GM18502 (cell line): ENCODE results near the gene FBXL15.
A peak's percentile ranks its signal among the peaks of the same experiment; 100 is the strongest.

ENCODE experiments used
- ATAC-seq: cut with Tn5 transposase; IDR thresholded peaks from one replicate; pipeline ENCODE4 v1.9.1; 2021; ENCODE audit warnings: mild to moderate bottlenecking; ENCODE audit not compliant: unreplicated experiment, poor library complexity

Gene FBXL15

GRCh38 chr10:102424145-102424544 lies 3.5 kb downstream of the FBXL15 start:
- ATAC-seq: no peak

- no peak for ATAC-seq
These were observed 4.3 kb downstream of the FBXL15 start for GRCh38 chr10:102424916-102425315.

- ATAC-seq: no peak
These were observed 4.8 kb downstream of the FBXL15 start for GRCh38 chr10:102425444-102425843.

GRCh38 chr10:102426803-102427287 lies 6.2 kb downstream of the FBXL15 start:
- no peak for ATAC-seq

GRCh38 chr10:102429468-102429867 lies 8.8 kb downstream of the FBXL15 start:
- no peak for ATAC-seq

- no peak for ATAC-seq
These were observed 11.0 kb downstream of the FBXL15 start for GRCh38 chr10:102431452-102432124.

GRCh38 chr10:102432162-102432950 lies 11.7 kb downstream of the FBXL15 start, which contains the start of gene CUEDC2:
Gene CUEDC2 (minus strand): TSS chr10:102432574. CDS start chr10:102425188, 7,386 bp downstream.
- ATAC-seq: peak; percentile 92

GRCh38 chr10:102433619-102434046 lies 13.0 kb downstream of the FBXL15 start:
- ATAC-seq: no peak

- ATAC-seq: no peak
These were observed 13.9 kb downstream of the FBXL15 start for GRCh38 chr10:102434394-102435132.

- no peak for ATAC-seq
These were observed 14.5 kb downstream of the FBXL15 start for GRCh38 chr10:102435133-102435497.

- no peak for ATAC-seq
These were observed 15.0 kb downstream of the FBXL15 start for GRCh38 chr10:102435529-102436233.

GRCh38 chr10:102436312-102436711 lies 15.7 kb downstream of the FBXL15 start:
- no peak for ATAC-seq

GRCh38 chr10:102437515-102437914 lies 16.9 kb downstream of the FBXL15 start:
- ATAC-seq: no peak

- ATAC-seq: no peak
These were observed 17.7 kb downstream of the FBXL15 start for GRCh38 chr10:102438374-102438773.

- no peak for ATAC-seq
These were observed 24.2 kb downstream of the FBXL15 start for GRCh38 chr10:102444851-102445250.

GRCh38 chr10:102449321-102450123 lies 28.9 kb downstream of the FBXL15 start:
- ATAC-seq: peak; percentile 55

GRCh38 chr10:102450124-102450373 lies 29.4 kb downstream of the FBXL15 start:
- peak; percentile 3 for ATAC-seq

- ATAC-seq: peak; percentile 76
These were observed 29.9 kb downstream of the FBXL15 start for GRCh38 chr10:102450374-102451104.
